Measurements from ENCODE around the gene DPYSL3. TPM values are rescaled to one million over a fixed set of nuclear protein-coding genes. Genes with fewer than 3 reads are reported as not detected.

DPYSL3 gene
- polyA plus RNA-seq, 1 donor from 2014 or later: 689 TPM

DNA sequence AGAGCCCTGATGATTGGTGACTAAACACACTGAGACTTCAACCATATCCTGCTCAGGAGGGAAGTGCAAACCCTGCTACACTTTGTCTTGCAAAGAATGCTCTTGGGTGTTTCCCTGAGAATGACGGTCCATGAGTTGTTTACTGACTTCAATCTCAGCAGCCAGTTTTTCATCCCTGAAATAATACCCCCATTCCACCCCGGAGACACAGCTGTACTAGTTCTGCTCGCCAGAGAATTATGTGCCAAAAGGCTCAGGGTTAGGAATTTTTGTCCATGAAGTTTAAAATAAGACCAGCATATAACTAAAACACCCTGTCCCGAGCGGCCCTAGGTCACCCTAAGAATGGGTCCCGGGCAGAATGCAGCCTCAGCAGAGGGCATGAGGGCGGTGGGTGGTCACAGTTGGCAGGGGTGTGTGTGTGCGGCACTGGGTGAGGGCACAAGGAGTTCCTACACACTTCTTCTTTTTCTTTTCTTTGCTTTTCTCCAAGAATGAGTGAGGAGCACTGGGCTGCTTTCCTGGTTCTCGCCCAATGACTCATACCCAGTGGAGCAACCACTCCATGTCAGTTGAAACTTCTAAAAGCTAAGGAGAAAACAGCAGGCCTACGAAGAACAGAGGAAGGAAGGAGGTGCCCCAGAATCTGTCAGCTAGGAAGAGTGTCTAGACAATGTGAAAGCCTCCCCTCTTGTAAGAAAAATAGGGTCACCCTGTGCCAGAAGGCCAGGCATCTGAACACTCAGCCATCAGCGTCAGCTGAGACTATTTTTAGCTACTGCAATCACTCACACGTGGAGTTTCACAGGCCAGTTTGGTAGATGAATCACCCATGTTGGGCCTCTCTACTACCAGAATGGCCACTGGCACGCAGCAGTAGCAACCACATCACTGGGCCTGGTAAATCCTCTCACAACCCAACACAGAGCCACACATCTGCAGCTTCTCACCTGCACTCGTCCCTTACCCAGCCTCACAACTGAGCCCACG, 105.9 kb downstream of the DPYSL3 start:
- Histone ChIP-seq H4K20me1 (ENCODE audit: insufficient read depth) (peaks cover 9% of the 10 kb centered on the region), H3K79me2 (replicated peaks; ENCODE audit: insufficient read depth, low read length) (peaks cover 3% of the 10 kb centered on the region), H3K36me3 (ENCODE audit: insufficient read depth, low read length) (peaks cover 59% of the 10 kb centered on the region), H3K9ac (ENCODE audit: low read length) (no peak overlapping the region), H3K9me2 (ENCODE audit: insufficient read depth, low read length) (no peaks in the 10 kb centered on the region), H3K4me3 (ENCODE audit: low read length) (no peak overlapping the region), H3F3A (ENCODE audit: insufficient read depth, low read length, poor library complexity, severe bottlenecking) (no peaks in the 10 kb centered on the region), H3K9me3 (ENCODE audit: low read length) (no peaks in the 10 kb centered on the region), H3K4me2 (ENCODE audit: low read length) (no peak overlapping the region), H2AFZ (ENCODE audit: low read depth, low read length) (no peak overlapping the region), H3K27me3 (ENCODE audit: insufficient read depth, low read depth, low read length) (no peaks in the 10 kb centered on the region), H3K27ac (ENCODE audit: low read length) (no peak overlapping the region)
- no peak for TF ChIP-seq TAF1 (IDR thresholded peaks at IDR 0.05; ENCODE audit: low read depth)
- no peak for TF ChIP-seq POLR2AphosphoS5 (IDR thresholded peaks at IDR 0.05)
- no peak for TF ChIP-seq EZH2 (IDR thresholded peaks at IDR 0.05; ENCODE audit: borderline replicate concordance, insufficient read depth, low read length, poor library complexity, severe bottlenecking)
- no peak for TF ChIP-seq MXI1 (conservative IDR thresholded peaks at IDR 0.05; ENCODE audit: poor library complexity, severe bottlenecking)
- no peak for TF ChIP-seq EP300 (conservative IDR thresholded peaks at IDR 0.05; ENCODE audit: poor library complexity, severe bottlenecking)
- TF ChIP-seq, protein P1, sequence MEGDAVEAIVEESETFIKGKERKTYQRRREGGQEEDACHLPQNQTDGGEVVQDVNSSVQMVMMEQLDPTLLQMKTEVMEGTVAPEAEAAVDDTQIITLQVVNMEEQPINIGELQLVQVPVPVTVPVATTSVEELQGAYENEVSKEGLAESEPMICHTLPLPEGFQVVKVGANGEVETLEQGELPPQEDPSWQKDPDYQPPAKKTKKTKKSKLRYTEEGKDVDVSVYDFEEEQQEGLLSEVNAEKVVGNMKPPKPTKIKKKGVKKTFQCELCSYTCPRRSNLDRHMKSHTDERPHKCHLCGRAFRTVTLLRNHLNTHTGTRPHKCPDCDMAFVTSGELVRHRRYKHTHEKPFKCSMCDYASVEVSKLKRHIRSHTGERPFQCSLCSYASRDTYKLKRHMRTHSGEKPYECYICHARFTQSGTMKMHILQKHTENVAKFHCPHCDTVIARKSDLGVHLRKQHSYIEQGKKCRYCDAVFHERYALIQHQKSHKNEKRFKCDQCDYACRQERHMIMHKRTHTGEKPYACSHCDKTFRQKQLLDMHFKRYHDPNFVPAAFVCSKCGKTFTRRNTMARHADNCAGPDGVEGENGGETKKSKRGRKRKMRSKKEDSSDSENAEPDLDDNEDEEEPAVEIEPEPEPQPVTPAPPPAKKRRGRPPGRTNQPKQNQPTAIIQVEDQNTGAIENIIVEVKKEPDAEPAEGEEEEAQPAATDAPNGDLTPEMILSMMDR (IDR thresholded peaks at IDR 0.05; ENCODE audit: poor library complexity, severe bottlenecking): no peak
- TF ChIP-seq, protein P2, sequence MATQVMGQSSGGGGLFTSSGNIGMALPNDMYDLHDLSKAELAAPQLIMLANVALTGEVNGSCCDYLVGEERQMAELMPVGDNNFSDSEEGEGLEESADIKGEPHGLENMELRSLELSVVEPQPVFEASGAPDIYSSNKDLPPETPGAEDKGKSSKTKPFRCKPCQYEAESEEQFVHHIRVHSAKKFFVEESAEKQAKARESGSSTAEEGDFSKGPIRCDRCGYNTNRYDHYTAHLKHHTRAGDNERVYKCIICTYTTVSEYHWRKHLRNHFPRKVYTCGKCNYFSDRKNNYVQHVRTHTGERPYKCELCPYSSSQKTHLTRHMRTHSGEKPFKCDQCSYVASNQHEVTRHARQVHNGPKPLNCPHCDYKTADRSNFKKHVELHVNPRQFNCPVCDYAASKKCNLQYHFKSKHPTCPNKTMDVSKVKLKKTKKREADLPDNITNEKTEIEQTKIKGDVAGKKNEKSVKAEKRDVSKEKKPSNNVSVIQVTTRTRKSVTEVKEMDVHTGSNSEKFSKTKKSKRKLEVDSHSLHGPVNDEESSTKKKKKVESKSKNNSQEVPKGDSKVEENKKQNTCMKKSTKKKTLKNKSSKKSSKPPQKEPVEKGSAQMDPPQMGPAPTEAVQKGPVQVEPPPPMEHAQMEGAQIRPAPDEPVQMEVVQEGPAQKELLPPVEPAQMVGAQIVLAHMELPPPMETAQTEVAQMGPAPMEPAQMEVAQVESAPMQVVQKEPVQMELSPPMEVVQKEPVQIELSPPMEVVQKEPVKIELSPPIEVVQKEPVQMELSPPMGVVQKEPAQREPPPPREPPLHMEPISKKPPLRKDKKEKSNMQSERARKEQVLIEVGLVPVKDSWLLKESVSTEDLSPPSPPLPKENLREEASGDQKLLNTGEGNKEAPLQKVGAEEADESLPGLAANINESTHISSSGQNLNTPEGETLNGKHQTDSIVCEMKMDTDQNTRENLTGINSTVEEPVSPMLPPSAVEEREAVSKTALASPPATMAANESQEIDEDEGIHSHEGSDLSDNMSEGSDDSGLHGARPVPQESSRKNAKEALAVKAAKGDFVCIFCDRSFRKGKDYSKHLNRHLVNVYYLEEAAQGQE (IDR thresholded peaks at IDR 0.05; ENCODE audit: borderline replicate concordance): no peak
- TF ChIP-seq SMC3 (conservative IDR thresholded peaks at IDR 0.05; ENCODE audit: poor library complexity): no peak
- TF ChIP-seq RAD21 (conservative IDR thresholded peaks at IDR 0.05): no peak

DNA sequence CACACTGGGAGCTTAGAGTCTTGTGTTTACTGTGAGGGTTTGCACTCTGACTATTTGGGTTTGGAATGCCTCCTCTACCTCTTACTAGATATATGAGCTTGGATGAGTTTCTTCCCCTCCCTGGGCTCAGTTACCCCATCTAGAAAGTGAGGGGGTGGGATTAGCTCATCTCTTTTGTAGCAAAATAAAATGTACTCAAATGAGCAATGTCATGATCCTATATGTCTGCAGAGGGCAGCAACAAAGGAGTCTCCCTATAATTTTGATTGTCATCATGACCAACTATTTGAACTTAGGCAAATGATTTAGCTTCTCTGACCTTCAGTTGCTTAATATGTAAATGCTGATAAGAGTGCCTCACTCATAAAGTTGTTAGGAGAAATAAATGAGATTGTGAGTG, 109.0 kb downstream of the DPYSL3 start:
- peaks cover 46% of the 10 kb centered on the region for H3K36me3 ChIP-seq (ENCODE audit: insufficient read depth, low read length)
- H3K4me3 ChIP-seq (ENCODE audit: low read length): no peak overlapping the region
- no peaks in the 10 kb centered on the region for H3K9me3 ChIP-seq (ENCODE audit: low read length)
- H4K20me1 ChIP-seq (ENCODE audit: insufficient read depth): peaks cover 9% of the 10 kb centered on the region
- H3K4me2 ChIP-seq (ENCODE audit: low read length): no peak overlapping the region
- H2AFZ ChIP-seq (ENCODE audit: low read depth, low read length): no peak overlapping the region
- H3F3A ChIP-seq (ENCODE audit: insufficient read depth, low read length, poor library complexity, severe bottlenecking): no peaks in the 10 kb centered on the region
- peaks cover 3% of the 10 kb centered on the region for H3K79me2 ChIP-seq (replicated peaks; ENCODE audit: insufficient read depth, low read length)
- H3K27me3 ChIP-seq (ENCODE audit: insufficient read depth, low read depth, low read length): no peaks in the 10 kb centered on the region
- TF ChIP-seq EP300 (conservative IDR thresholded peaks at IDR 0.05; ENCODE audit: poor library complexity, severe bottlenecking): no peak
- TF ChIP-seq EZH2 (IDR thresholded peaks at IDR 0.05; ENCODE audit: borderline replicate concordance, insufficient read depth, low read length, poor library complexity, severe bottlenecking): no peak
- TF ChIP-seq SMC3 (conservative IDR thresholded peaks at IDR 0.05; ENCODE audit: poor library complexity): no peak
- TF ChIP-seq POLR2AphosphoS5 (IDR thresholded peaks at IDR 0.05): no peak
- TF ChIP-seq TAF1 (IDR thresholded peaks at IDR 0.05; ENCODE audit: low read depth): no peak
- no peak for TF ChIP-seq RAD21 (conservative IDR thresholded peaks at IDR 0.05)
- TF ChIP-seq, protein P1 (IDR thresholded peaks at IDR 0.05; ENCODE audit: poor library complexity, severe bottlenecking): no peak
- TF ChIP-seq, protein P2 (IDR thresholded peaks at IDR 0.05; ENCODE audit: borderline replicate concordance): no peak
- TF ChIP-seq MXI1 (conservative IDR thresholded peaks at IDR 0.05; ENCODE audit: poor library complexity, severe bottlenecking): no peak
- no peaks in the 10 kb centered on the region for H3K9me2 ChIP-seq (ENCODE audit: insufficient read depth, low read length)
- no peak overlapping the region for H3K27ac ChIP-seq (ENCODE audit: low read length)
- H3K9ac ChIP-seq (ENCODE audit: low read length): no peak overlapping the region
